Measurements from ENCODE around the gene RGS7.

GRCh38 chr1:241045659-241046058, 311.3 kb downstream of the RGS7 start:
- TF ChIP-seq CTCF (IDR thresholded peaks at IDR 0.05): no peak
- no peak for TF ChIP-seq POLR2AphosphoS5 (IDR thresholded peaks at IDR 0.05)
- TF ChIP-seq POLR2A (IDR thresholded peaks at IDR 0.05; ENCODE audit: low read depth): no peak

All from esophagus muscularis mucosa (tissue), 3 donors.